HepG2 (cell line): ENCODE measurements around the gene CADM1. TPM values are rescaled to one million over a fixed set of nuclear protein-coding genes. Genes with fewer than 3 reads are reported as not detected.

Experiments
- ATAC-seq: fragments of 200-7000 bp; cut with Tn5 transposase; 3 replicates; pipeline ENCODE4 v1.9.1; 2020; ENCODE audit warnings: mild to moderate bottlenecking, moderate library complexity
- BruUV-seq: library from RNA; stranded (reverse); fragments of 400-500 nt; replicated peaks from 2 replicates; lab custom pipeline; 2021; lab: Mats Ljungman, UMichigan
- CTCF ChIA-PET: fragments of 300-600 bp; formaldehyde crosslinking; extraction: SDS; loops from one replicate; lab custom pipeline; 2021; ENCODE audit warnings: low total read pairs, inconsistent platforms, low intra/inter-chr PET ratio; lab: Yijun Ruan, JAX
- POLR2A ChIA-PET: fragments of 350-600 bp; sonication (Branson Sonifier 250); formaldehyde crosslinking; loops from one replicate; lab custom pipeline; 2020; ENCODE audit warnings: antibody characterized with exemption, inconsistent platforms; lab: Yijun Ruan, JAX
- DNase-seq: peaks from one replicate; pipeline ENCODE4 v3.0.0-alpha.2; 2015; ENCODE audit warnings: low spot score
- FAIRE-seq: peaks from 3 replicates; lab custom pipeline; 2011; peaks lifted over from hg19 to GRCh38; lab: Jason Lieb, UNC
- H2AFZ ChIP-seq: one replicate; pipeline ENCODE4 v1.6.1; 2011; ENCODE audit warnings: low read length, inconsistent platforms
- H3K27ac ChIP-seq: fragments of 300-600 bp; 3 replicates; pipeline ENCODE4 v1.8.0; 2011; ENCODE audit warnings: mixed run types, mild to moderate bottlenecking, mixed read lengths, low read length, inconsistent platforms; ENCODE audit not compliant: insufficient read depth; ENCODE audit errors: extremely low read length
- H3K27me3 ChIP-seq, 2 experiments: fragments of 200-600 bp in 1 of 2; 2 replicates in 1 of 2; 3 replicates in 1 of 2; pipeline versions ENCODE4 v1.6.0 to v1.8.0; 2011; ENCODE audit warnings: low read length in 2 of 2, mild to moderate bottlenecking in 2 of 2, moderate library complexity in 2 of 2, inconsistent platforms in 1 of 2; ENCODE audit not compliant: insufficient read depth in 2 of 2, control insufficient read depth in 1 of 2
- H3K36me3 ChIP-seq, 2 experiments: fragments of 200-600 bp in 1 of 2; replicated peaks in 1 of 2; 2 replicates in 1 of 2; 3 replicates in 1 of 2; pipeline versions ENCODE4 v1.5.1 to v1.8.0; 2011; ENCODE audit warnings: low read length in 2 of 2, inconsistent platforms in 1 of 2; ENCODE audit not compliant: insufficient read depth in 2 of 2, control insufficient read depth in 1 of 2
- H3K4me1 ChIP-seq: 2 replicates; pipeline ENCODE4 v1.5.1; 2012; ENCODE audit warnings: low read length, inconsistent platforms; ENCODE audit not compliant: insufficient read depth
- H3K4me2 ChIP-seq: 2 replicates; pipeline ENCODE4 v1.6.0; 2011; ENCODE audit warnings: low read depth, low read length, inconsistent platforms
- H3K4me3 ChIP-seq, 3 experiments: fragments of 200-600 bp in 1 of 3; sonication (generic), shearing (Covaris generic) in 1 of 3; replicated peaks in 1 of 3; 2 replicates each; pipeline ENCODE4 v1.5.1; 2011 to 2016; ENCODE audit warnings: low read length in 3 of 3, inconsistent platforms in 2 of 3, low read depth in 2 of 3, mild to moderate bottlenecking in 2 of 3, control low read depth in 1 of 3, mixed read lengths in 1 of 3; ENCODE audit not compliant: insufficient read depth in 1 of 3
- H3K79me2 ChIP-seq: one replicate; pipeline ENCODE4 v1.6.1; 2011; ENCODE audit warnings: low read length, inconsistent platforms; ENCODE audit not compliant: insufficient read depth
- H3K9ac ChIP-seq: 2 replicates; pipeline ENCODE4 v1.6.0; 2011; ENCODE audit warnings: mild to moderate bottlenecking, low read depth, low read length, inconsistent platforms; ENCODE audit not compliant: insufficient read depth
- H3K9me3 ChIP-seq: 2 replicates; pipeline ENCODE4 v1.5.1; 2012; ENCODE audit warnings: mild to moderate bottlenecking, low read length
- H4K20me1 ChIP-seq: 2 replicates; pipeline ENCODE4 v1.6.0; 2011; ENCODE audit warnings: inconsistent platforms, mild to moderate bottlenecking, low read length, moderate library complexity; ENCODE audit not compliant: insufficient read depth
- CBX5 ChIP-seq: sonication (generic); formaldehyde crosslinking; IDR thresholded peaks from 2 replicates; pipeline ENCODE4 v1.4.0; 2020; ENCODE audit warnings: missing genetic modification reagents, borderline replicate concordance
- MED1 ChIP-seq: sonication (generic); formaldehyde crosslinking; IDR thresholded peaks from 2 replicates; pipeline ENCODE4 v1.4.0; 2020; ENCODE audit warnings: missing genetic modification reagents
- MLLT10 ChIP-seq: sonication (generic); formaldehyde crosslinking; IDR thresholded peaks from 2 replicates; pipeline ENCODE4 v1.4.0; 2020; ENCODE audit warnings: missing genetic modification reagents
- RFXANK ChIP-seq: IDR thresholded peaks from 2 replicates; pipeline ENCODE4 v1.6.1; 2016
- TCF7 ChIP-seq: sonication (generic); IDR thresholded peaks from 2 replicates; pipeline ENCODE4 v1.6.1; 2016; ENCODE audit warnings: antibody characterized with exemption, low read depth
- WGBS: methylation state at CpG from one replicate; pipeline ENCODE4 v1.1.6; 2017; ENCODE audit warnings: low lambda C conversion rate; 5-methylcytosine and 5-hydroxymethylcytosine counted together
- in situ Hi-C: cut with HindIII; loops from 2 replicates; pipeline ENCODE4 v1.10.0; 2017; ENCODE audit warnings: low pct_unique_long_range_greater_than_20kb; ENCODE audit not compliant: extremely low pct_ligation_motif_present
- intact Hi-C: fragments of 100-400 bp; cut with micrococcal nuclease; formaldehyde crosslinking; loops from one replicate; pipeline ENCODE4 v1.10.0; 2022; ENCODE audit not compliant: unreplicated experiment
- polyA plus RNA-seq, 8 experiments: library from polyadenylated mRNA; depleted of rRNA in 3 of 8; stranded (reverse) in 7 of 8; unstranded in 1 of 8; fragments of >200 nt; fragmentation: Illumina TruSeq in 4 of 8; extraction: Trizol in 4 of 8; gene quantifications; 2 replicates each; pipeline versions ENCODE4 v1.2.1 to v1.2.3, GENCODE V29; 2011 to 2016; ENCODE audit warnings: low read depth in 4 of 8, missing spikeins in 1 of 8, mixed read lengths in 1 of 8; ENCODE audit not compliant: insufficient read depth in 1 of 8
- total RNA-seq, 5 experiments: library from RNA; depleted of rRNA; stranded (reverse); fragments of >200 nt; fragmentation: Illumina TruSeq; extraction: Trizol; gene quantifications; 2 replicates each; pipeline ENCODE4 v1.2.3, GENCODE V29; 2016; ENCODE audit warnings: low read depth in 1 of 5
- TF ChIP-seq, protein P1 (sequence below): sonication (generic); formaldehyde crosslinking; IDR thresholded peaks from 2 replicates; pipeline ENCODE4 v1.4.0; 2020; ENCODE audit warnings: missing genetic modification reagents
- TF ChIP-seq, protein P2 (sequence below), 2 experiments: fragments of 450-650 bp in 1 of 2; sonication (generic) in 1 of 2; formaldehyde crosslinking in 1 of 2; IDR thresholded peaks; 2 replicates each; pipeline versions ENCODE4 v1.6.1 to v1.8.0; 2016 to 2022; ENCODE audit warnings: antibody characterized with exemption in 1 of 2, mild to moderate bottlenecking in 1 of 2, missing genetic modification reagents in 1 of 2
- TF ChIP-seq, protein P3 (sequence below): sonication (generic); formaldehyde crosslinking; IDR thresholded peaks from 2 replicates; pipeline ENCODE4 v1.5.0; 2020; ENCODE audit warnings: missing genetic modification reagents
- TF ChIP-seq, protein P4 (sequence below): IDR thresholded peaks from 2 replicates; pipeline ENCODE4 v1.6.1; 2016; ENCODE audit warnings: missing compliant biosample characterization, missing genetic modification reagents, borderline replicate concordance

The CADM1 gene
- total and polyA plus RNA-seq, 2 of the 13 experiments (the other 11 are each of a cell fraction or from before 2014, with no cell fraction given), result 71.3 to 122 TPM

DNA sequence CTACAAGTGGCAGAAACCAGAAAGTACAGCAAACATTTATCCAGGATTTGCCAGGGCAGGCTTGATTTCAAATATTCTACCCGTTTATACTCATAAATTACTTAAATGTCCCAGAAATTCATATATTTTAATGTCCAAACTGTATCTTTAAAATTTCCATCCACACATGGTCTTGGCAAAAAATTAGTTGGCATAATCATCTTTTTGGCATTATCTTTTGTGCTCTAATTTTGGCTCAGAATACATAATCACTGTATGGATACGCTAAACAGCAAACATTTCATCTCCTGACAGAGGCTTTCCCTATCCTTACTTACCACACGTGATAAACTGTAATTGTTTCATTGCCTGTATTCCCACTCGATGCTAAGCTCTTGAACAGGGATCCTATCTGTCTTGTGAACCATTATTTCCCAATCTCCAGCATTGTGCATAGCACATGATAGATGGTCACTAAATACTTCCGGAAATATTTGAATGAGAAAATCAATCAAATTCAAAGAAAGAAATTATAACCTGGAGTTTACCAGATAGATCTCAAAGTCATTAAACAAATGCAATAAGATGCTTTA is 64.2 kb downstream of the CADM1 start:
- intact Hi-C loops, result no loop called here
- CTCF ChIA-PET, result no interaction called here
- FAIRE-seq, result no peak
- TF ChIP-seq, protein P1, sequence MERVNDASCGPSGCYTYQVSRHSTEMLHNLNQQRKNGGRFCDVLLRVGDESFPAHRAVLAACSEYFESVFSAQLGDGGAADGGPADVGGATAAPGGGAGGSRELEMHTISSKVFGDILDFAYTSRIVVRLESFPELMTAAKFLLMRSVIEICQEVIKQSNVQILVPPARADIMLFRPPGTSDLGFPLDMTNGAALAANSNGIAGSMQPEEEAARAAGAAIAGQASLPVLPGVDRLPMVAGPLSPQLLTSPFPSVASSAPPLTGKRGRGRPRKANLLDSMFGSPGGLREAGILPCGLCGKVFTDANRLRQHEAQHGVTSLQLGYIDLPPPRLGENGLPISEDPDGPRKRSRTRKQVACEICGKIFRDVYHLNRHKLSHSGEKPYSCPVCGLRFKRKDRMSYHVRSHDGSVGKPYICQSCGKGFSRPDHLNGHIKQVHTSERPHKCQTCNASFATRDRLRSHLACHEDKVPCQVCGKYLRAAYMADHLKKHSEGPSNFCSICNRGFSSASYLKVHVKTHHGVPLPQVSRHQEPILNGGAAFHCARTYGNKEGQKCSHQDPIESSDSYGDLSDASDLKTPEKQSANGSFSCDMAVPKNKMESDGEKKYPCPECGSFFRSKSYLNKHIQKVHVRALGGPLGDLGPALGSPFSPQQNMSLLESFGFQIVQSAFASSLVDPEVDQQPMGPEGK (CRISPR knock-in tag), result no peak
- TF ChIP-seq TCF7 (no peak), RFXANK (no peak), MLLT10 (CRISPR knock-in tag) (no peak), CBX5 (no peak), MED1 (no peak)
- TF ChIP-seq, protein P2, sequence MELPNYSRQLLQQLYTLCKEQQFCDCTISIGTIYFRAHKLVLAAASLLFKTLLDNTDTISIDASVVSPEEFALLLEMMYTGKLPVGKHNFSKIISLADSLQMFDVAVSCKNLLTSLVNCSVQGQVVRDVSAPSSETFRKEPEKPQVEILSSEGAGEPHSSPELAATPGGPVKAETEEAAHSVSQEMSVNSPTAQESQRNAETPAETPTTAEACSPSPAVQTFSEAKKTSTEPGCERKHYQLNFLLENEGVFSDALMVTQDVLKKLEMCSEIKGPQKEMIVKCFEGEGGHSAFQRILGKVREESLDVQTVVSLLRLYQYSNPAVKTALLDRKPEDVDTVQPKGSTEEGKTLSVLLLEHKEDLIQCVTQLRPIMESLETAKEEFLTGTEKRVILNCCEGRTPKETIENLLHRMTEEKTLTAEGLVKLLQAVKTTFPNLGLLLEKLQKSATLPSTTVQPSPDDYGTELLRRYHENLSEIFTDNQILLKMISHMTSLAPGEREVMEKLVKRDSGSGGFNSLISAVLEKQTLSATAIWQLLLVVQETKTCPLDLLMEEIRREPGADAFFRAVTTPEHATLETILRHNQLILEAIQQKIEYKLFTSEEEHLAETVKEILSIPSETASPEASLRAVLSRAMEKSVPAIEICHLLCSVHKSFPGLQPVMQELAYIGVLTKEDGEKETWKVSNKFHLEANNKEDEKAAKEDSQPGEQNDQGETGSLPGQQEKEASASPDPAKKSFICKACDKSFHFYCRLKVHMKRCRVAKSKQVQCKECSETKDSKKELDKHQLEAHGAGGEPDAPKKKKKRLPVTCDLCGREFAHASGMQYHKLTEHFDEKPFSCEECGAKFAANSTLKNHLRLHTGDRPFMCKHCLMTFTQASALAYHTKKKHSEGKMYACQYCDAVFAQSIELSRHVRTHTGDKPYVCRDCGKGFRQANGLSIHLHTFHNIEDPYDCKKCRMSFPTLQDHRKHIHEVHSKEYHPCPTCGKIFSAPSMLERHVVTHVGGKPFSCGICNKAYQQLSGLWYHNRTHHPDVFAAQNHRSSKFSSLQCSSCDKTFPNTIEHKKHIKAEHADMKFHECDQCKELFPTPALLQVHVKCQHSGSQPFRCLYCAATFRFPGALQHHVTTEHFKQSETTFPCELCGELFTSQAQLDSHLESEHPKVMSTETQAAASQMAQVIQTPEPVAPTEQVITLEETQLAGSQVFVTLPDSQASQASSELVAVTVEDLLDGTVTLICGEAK (IDR thresholded peaks at IDR 0.05), result no peak
- TF ChIP-seq, protein P2 (CRISPR knock-in tag; IDR thresholded peaks at IDR 0.05), result no peak
- TF ChIP-seq, protein P3, sequence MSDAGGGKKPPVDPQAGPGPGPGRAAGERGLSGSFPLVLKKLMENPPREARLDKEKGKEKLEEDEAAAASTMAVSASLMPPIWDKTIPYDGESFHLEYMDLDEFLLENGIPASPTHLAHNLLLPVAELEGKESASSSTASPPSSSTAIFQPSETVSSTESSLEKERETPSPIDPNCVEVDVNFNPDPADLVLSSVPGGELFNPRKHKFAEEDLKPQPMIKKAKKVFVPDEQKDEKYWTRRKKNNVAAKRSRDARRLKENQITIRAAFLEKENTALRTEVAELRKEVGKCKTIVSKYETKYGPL, result no peak
- TF ChIP-seq, protein P4, sequence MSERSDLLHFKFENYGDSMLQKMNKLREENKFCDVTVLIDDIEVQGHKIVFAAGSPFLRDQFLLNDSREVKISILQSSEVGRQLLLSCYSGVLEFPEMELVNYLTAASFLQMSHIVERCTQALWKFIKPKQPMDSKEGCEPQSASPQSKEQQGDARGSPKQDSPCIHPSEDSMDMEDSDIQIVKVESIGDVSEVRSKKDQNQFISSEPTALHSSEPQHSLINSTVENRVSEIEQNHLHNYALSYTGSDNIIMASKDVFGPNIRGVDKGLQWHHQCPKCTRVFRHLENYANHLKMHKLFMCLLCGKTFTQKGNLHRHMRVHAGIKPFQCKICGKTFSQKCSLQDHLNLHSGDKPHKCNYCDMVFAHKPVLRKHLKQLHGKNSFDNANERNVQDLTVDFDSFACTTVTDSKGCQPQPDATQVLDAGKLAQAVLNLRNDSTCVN, result no peak

More for the DNA sequence above, 64.2 kb downstream of the CADM1 start:
- H2AFZ ChIP-seq, result no peak overlapping the region
- H3K9ac ChIP-seq, result no peak overlapping the region
- no TSS peak for BruUV-seq
- no peaks in the 10 kb centered on the region for H3K9me3 ChIP-seq
- H3K79me2 ChIP-seq, result peaks cover 30% of the 10 kb centered on the region
- H3K27ac ChIP-seq, result no peak overlapping the region
- no peaks in the 10 kb centered on the region for H4K20me1 ChIP-seq
- H3K27me3 ChIP-seq, result no peaks in the 10 kb centered on the region
- H3K36me3 ChIP-seq, result no peaks in the 10 kb centered on the region; a peak in 2 of 5 replicates
- 97% methylated on average over 5 of the region's 5 CpGs for WGBS
- DNase-seq (no peak), ATAC-seq (no peak)
- in situ Hi-C loops, result no loop called here
- H3K4me1 ChIP-seq, result peaks cover 25% of the 10 kb centered on the region
- H3K4me3 ChIP-seq, result no peak overlapping the region
- H3K4me2 ChIP-seq, result no peak overlapping the region
- POLR2A ChIA-PET, result no interaction called here
